RWPE1 (cell line): ENCODE measurements around the gene SH3PXD2A.

ENCODE experiments used
- CTCF ChIA-PET: fragments of 350-600 bp; sonication (Branson Sonifier 250); formaldehyde crosslinking; extraction: SDS; loops from one replicate; lab custom pipeline; 2021; lab: Yijun Ruan, JAX
- POLR2A ChIA-PET: fragments of 400-600 bp; formaldehyde crosslinking; extraction: SDS; loops from one replicate; lab custom pipeline; 2020; ENCODE audit warnings: antibody characterized with exemption; ENCODE audit not compliant: low non-redundant PET; lab: Yijun Ruan, JAX
- DNase-seq: peaks from one replicate; pipeline ENCODE4 v3.0.0; 2012; ENCODE audit warnings: low spot score
- H3K27ac ChIP-seq: fragments of 450-650 bp; 2 replicates; pipeline ENCODE4 v1.5.1; 2017
- TF ChIP-seq, protein P1 (sequence below): fragments of 450-650 bp; conservative IDR thresholded peaks from 2 replicates; pipeline ENCODE4 v1.5.1; 2017; ENCODE audit warnings: low read depth, mild to moderate bottlenecking

SH3PXD2A gene

DNA sequence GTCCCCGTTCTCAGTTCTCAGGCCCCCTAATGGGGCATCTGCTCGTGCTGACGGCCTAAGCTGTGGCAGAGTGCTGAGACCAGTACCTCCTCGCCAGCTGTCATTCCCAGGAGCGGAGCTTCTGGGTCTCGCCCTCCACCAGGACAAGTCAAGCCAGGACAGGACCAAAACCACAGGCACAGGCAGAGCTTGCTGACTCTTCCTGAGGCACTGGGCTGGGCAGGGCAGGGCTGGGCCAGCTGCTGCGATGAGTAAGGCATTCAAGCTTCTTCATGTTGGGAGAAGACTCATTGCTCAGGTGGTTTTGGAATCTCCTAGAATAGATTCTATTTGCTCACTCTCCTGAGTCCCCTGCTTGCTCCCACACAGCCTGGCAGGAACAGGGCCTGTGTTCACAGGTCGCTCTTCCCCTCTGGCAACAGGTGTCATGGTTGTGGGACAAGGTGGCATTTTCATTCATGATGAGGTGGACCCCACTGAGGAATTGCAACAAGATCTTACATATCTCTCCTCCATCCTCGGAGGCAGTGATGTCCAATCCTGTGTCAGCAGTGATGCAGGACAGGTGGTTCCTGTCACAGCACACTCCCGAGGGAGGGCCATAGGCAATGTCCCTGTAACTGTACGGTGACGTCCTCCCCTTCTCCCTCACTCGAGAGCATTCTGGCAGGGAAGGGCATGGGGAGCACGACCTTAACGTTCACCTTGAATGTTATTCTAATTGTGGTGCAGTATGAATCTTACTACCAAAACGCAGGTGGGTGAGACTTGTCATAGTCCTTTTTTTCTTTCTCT lies 17.0 kb upstream of the SH3PXD2A start:
- TF ChIP-seq, protein P1, sequence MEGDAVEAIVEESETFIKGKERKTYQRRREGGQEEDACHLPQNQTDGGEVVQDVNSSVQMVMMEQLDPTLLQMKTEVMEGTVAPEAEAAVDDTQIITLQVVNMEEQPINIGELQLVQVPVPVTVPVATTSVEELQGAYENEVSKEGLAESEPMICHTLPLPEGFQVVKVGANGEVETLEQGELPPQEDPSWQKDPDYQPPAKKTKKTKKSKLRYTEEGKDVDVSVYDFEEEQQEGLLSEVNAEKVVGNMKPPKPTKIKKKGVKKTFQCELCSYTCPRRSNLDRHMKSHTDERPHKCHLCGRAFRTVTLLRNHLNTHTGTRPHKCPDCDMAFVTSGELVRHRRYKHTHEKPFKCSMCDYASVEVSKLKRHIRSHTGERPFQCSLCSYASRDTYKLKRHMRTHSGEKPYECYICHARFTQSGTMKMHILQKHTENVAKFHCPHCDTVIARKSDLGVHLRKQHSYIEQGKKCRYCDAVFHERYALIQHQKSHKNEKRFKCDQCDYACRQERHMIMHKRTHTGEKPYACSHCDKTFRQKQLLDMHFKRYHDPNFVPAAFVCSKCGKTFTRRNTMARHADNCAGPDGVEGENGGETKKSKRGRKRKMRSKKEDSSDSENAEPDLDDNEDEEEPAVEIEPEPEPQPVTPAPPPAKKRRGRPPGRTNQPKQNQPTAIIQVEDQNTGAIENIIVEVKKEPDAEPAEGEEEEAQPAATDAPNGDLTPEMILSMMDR: no peak
- CTCF ChIA-PET: interaction anchor here (0.8 kb wide), 1 partner anchor 10 kb away, joined by 3 read pairs; no protein-coding TSS in a partner anchor
- peak; percentile 93 for DNase-seq
- POLR2A ChIA-PET: interaction anchor here (0.8 to 1.3 kb wide), 4 partner anchors 9 to 115 kb away, joined by 3 to 8 read pairs (median 4); no protein-coding TSS in a partner anchor
- peak overlapping the region; percentile 100 for H3K27ac ChIP-seq

- TF ChIP-seq, protein P1: no peak
- H3K27ac ChIP-seq: peak overlapping the region; percentile 100
- DNase-seq: no peak
- ChIA-PET POLR2A (interaction anchor here (0.6 to 1.3 kb wide), 2 partner anchors 11 to 105 kb away, joined by 6 to 8 read pairs; no protein-coding TSS in a partner anchor), CTCF (interaction anchor here (0.6 kb wide), 1 partner anchor 81 kb away, joined by 3 read pairs; no protein-coding TSS in a partner anchor)
Observed at GRCh38 chr10:103871006-103871405, 15.6 kb upstream of the SH3PXD2A start.

DNA sequence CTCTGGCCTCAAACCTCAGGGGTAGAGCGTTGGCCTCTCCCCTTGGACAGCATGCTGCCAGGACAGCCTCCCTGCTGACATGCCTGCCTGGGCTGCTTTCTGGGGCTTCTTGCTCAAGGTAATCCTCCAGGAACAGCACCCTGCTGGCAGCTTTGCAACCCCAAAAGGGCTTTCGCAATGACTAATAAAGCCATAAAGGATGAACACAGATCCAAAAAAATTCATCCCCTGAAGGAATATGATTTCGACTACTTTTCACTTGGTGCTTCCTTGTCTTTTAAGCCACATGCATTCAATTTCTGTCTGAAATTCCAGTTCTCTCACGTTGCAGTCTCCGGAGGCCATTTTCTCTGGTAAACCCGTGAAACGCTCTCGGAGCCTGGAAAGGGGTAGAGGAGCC lies 15.1 kb upstream of the SH3PXD2A start:
- POLR2A ChIA-PET: interaction anchor here (0.6 kb wide), 1 partner anchor 124 kb away, joined by 3 read pairs; no protein-coding TSS in a partner anchor
- peak; percentile 85 for DNase-seq
- CTCF ChIA-PET: interaction anchor here (0.6 to 1.1 kb wide), 3 partner anchors 81 to 192 kb away, joined by 3 to 6 read pairs (median 3); no protein-coding TSS in a partner anchor
- peak overlapping the region; percentile 100 for H3K27ac ChIP-seq
- TF ChIP-seq, protein P1: no peak

GRCh38 chr10:103869336-103869735 lies 14.0 kb upstream of the SH3PXD2A start:
- POLR2A ChIA-PET: no interaction called here
- TF ChIP-seq, protein P1: no peak

DNA sequence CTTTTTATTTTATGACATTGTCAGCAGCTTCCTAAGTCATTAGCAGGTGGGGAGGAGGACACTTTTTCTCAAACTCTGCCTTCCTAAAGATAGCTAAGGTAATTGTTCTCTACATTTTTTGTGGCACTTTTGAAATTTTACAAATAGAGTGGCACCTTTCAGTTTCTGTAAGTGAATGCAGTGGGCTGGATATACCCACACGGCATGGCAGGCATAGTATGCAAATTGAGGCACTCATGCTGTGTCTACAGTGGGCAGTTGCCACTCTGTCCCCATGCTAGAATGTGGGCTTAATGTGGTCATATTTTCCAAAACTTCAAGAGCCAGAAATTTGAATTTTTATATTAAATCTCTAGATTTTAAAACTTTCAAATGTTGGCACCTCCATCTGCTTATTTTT lies 12.8 kb upstream of the SH3PXD2A start:
- POLR2A ChIA-PET: interaction anchor here (0.6 kb wide), 1 partner anchor 1624 kb away, joined by 3 read pairs; no protein-coding TSS in a partner anchor
- no peak overlapping the region for H3K27ac ChIP-seq
- DNase-seq: no peak
- TF ChIP-seq, protein P1: no peak
- CTCF ChIA-PET: interaction anchor here (2.1 kb wide), 1 partner anchor 13 kb away, joined by 5 read pairs; the partner anchor contains the start of gene SH3PXD2A

More at GRCh38 chr10:103869336-103869735, 14.0 kb upstream of the SH3PXD2A start:
- DNase-seq: no peak
- CTCF ChIA-PET: interaction anchor here (0.6 to 2.1 kb wide), 7 partner anchors 14 to 183 kb away, joined by 3 to 6 read pairs (median 4); partner anchors contain the start of gene SH3PXD2A
- H3K27ac ChIP-seq: peak overlapping the region; percentile 100

DNA sequence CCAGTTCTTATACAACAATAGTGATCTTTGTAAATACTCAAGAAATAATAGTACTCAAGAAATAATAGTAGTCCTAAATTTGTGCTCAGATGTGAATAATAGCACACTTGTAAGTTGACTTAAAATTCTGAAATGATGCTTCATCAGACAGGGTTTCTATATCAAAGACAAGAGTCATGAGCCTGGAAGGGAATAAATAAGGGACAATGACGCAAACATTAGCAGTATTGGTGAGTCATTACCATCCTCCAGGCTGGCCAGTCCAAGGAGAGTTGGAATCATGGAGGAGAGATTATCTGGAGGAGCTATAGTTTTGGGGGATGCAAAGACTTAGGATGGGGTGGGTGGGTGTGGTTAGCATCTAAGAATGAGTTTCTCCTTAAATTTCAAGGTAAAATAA lies 6.1 kb upstream of the SH3PXD2A start:
- CTCF ChIA-PET: no interaction called here

More for the DNA sequence above, 6.1 kb upstream of the SH3PXD2A start:
- DNase-seq: no peak
- TF ChIP-seq, protein P1: no peak
- POLR2A ChIA-PET: no interaction called here
- no peak overlapping the region for H3K27ac ChIP-seq
